HCT116 (cell line): ENCODE results near the gene CAV1. TPM values are rescaled to one million over a fixed set of nuclear protein-coding genes. Genes with fewer than 3 reads are reported as not detected.

Experiments
- ATAC-seq: fragments of 200-7000 bp; cut with Tn5 transposase; 2 replicates; pipeline ENCODE4 v1.9.1; 2020; ENCODE audit warnings: mild to moderate bottlenecking, moderate library complexity
- BruUV-seq: library from RNA; stranded (reverse); fragments of 400-500 nt; replicated peaks from 2 replicates; lab custom pipeline; 2021; lab: Mats Ljungman, UMichigan
- CTCF ChIA-PET: fragments of 300-600 bp; sonication (Branson Sonifier 250); formaldehyde crosslinking; loops from one replicate; lab custom pipeline; 2021; ENCODE audit warnings: antibody characterized with exemption; lab: Charles Lee
- POLR2A ChIA-PET: fragments of 300-600, 350-600 bp; sonication (Branson Sonifier 250); formaldehyde crosslinking; loops from one replicate; lab custom pipeline; 2021; ENCODE audit warnings: antibody characterized with exemption; lab: Charles Lee
- RAD21 ChIA-PET, 2 experiments: fragments of 300-600 bp; sonication (Branson Sonifier 250); formaldehyde crosslinking; loops; one replicate each; lab custom pipeline; 2023; ENCODE audit warnings: low total read pairs in 2 of 2; ENCODE audit not compliant: uncharacterized antibody in 2 of 2, unreplicated experiment in 2 of 2, low non-redundant PET in 1 of 2; lab: Charles Lee
- DNase-seq: peaks from one replicate; pipeline ENCODE4 v3.0.0-alpha.2; 2010; ENCODE audit warnings: low read depth, low spot score
- H2AFZ ChIP-seq: fragments of 200-600 bp; shearing (Covaris generic), sonication (generic); 2 replicates; pipeline ENCODE4 v1.6.1; 2017; ENCODE audit warnings: low read depth, mixed run types, mixed read lengths, antibody characterized with exemption, low read length; ENCODE audit not compliant: poor library complexity, severe bottlenecking
- H3K27ac ChIP-seq: 2 replicates; pipeline ENCODE4 v1.5.1; 2012; ENCODE audit warnings: low read depth, low read length
- H3K27me3 ChIP-seq: fragments of 200-600 bp; sonication (generic); 2 replicates; pipeline ENCODE4 v1.6.1; 2016; ENCODE audit warnings: mixed run types, low read length, mixed read lengths; ENCODE audit not compliant: insufficient read depth
- H3K36me3 ChIP-seq, 2 experiments: fragments of 200-500 bp in 1 of 2; fragments of 200-600 bp in 1 of 2; sonication (Bioruptor generic) in 1 of 2; sonication (generic) in 1 of 2; 2 replicates each; pipeline versions ENCODE4 v1.5.1 to v1.6.1; 2014 to 2016; ENCODE audit warnings: low read length in 2 of 2, inconsistent platforms in 1 of 2, mixed read lengths in 1 of 2, mixed run types in 1 of 2; ENCODE audit not compliant: insufficient read depth in 2 of 2, control insufficient read depth in 1 of 2
- H3K4me1 ChIP-seq, 2 experiments: fragments of 200-600 bp in 1 of 2; sonication (generic) in 1 of 2; 2 replicates each; pipeline versions ENCODE4 v1.5.1 to v1.6.1; 2012 to 2017; ENCODE audit warnings: low read length in 2 of 2, inconsistent platforms in 1 of 2, mild to moderate bottlenecking in 1 of 2, mixed read lengths in 1 of 2, mixed run types in 1 of 2, moderate library complexity in 1 of 2; ENCODE audit not compliant: insufficient read depth in 2 of 2, control insufficient read depth in 1 of 2
- H3K4me2 ChIP-seq: fragments of 200-600 bp; sonication (generic); 2 replicates; pipeline ENCODE4 v1.6.1; 2017; ENCODE audit warnings: mixed run types, low read length, mixed read lengths
- H3K4me3 ChIP-seq, 2 experiments: fragments of 200-600 bp in 1 of 2; sonication (generic) in 1 of 2; replicated peaks in 1 of 2; 2 replicates each; pipeline ENCODE4 v1.5.1; 2011 to 2016; ENCODE audit warnings: low read length in 2 of 2, control low read depth in 1 of 2, low read depth in 1 of 2, mild to moderate bottlenecking in 1 of 2, mixed read lengths in 1 of 2, mixed run types in 1 of 2
- H3K79me2 ChIP-seq: fragments of 200-600 bp; sonication (generic); 2 replicates; pipeline ENCODE4 v1.6.1; 2017; ENCODE audit warnings: mild to moderate bottlenecking, mixed run types, low read length, moderate library complexity, mixed read lengths; ENCODE audit not compliant: insufficient read depth
- H3K9ac ChIP-seq: fragments of 200-600 bp; sonication (generic); 2 replicates; pipeline ENCODE4 v1.6.1; 2016; ENCODE audit warnings: low read length, mixed read lengths
- H3K9me2 ChIP-seq: fragments of 200-600 bp; sonication (generic), shearing (Covaris generic); 2 replicates; pipeline ENCODE4 v1.6.1; 2017; ENCODE audit warnings: mixed run types, mild to moderate bottlenecking, moderate library complexity; ENCODE audit not compliant: insufficient read depth
- H3K9me3 ChIP-seq, 2 experiments: fragments of 200-500 bp in 1 of 2; fragments of 200-600 bp in 1 of 2; sonication (Bioruptor generic) in 1 of 2; sonication (generic) in 1 of 2; 2 replicates each; pipeline ENCODE4 v1.6.1; 2014 to 2017; ENCODE audit warnings: low read length in 2 of 2, mixed read lengths in 2 of 2, inconsistent platforms in 1 of 2, low read depth in 1 of 2, mild to moderate bottlenecking in 1 of 2, mixed run types in 1 of 2, moderate library complexity in 1 of 2; ENCODE audit not compliant: control insufficient read depth in 1 of 2, insufficient read depth in 1 of 2
- H4K20me1 ChIP-seq: fragments of 200-600 bp; sonication (generic), shearing (Covaris generic); 2 replicates; pipeline ENCODE4 v1.6.1; 2017; ENCODE audit warnings: mixed run types, mild to moderate bottlenecking, moderate library complexity; ENCODE audit not compliant: insufficient read depth
- CBX3 ChIP-seq: IDR thresholded peaks from 2 replicates; pipeline ENCODE4 v1.6.1; 2012; ENCODE audit warnings: low read depth
- CEBPB ChIP-seq: IDR thresholded peaks from 2 replicates; pipeline ENCODE4 v1.6.1; 2012; ENCODE audit warnings: low read depth
- CTCF ChIP-seq, 3 experiments: fragments of 200-600 bp in 1 of 3; sonication (generic) in 1 of 3; IDR thresholded peaks in 2 of 3; conservative IDR thresholded peaks in 1 of 3; 2 replicates each; pipeline ENCODE4 v1.5.1; 2012 to 2017; ENCODE audit warnings: low read depth in 2 of 3, low read length in 2 of 3, antibody characterized with exemption in 1 of 3, borderline replicate concordance in 1 of 3, control low read depth in 1 of 3, mild to moderate bottlenecking in 1 of 3, mixed read lengths in 1 of 3, mixed run types in 1 of 3, moderate library complexity in 1 of 3; ENCODE audit not compliant: insufficient read depth in 1 of 3
- ELF1 ChIP-seq: IDR thresholded peaks from 2 replicates; pipeline ENCODE4 v1.6.1; 2012; ENCODE audit warnings: low read depth, borderline replicate concordance
- JUND ChIP-seq: IDR thresholded peaks from 2 replicates; pipeline ENCODE4 v1.6.1; 2012
- MAX ChIP-seq: IDR thresholded peaks from 2 replicates; pipeline ENCODE4 v1.6.1; 2012
- REST ChIP-seq: IDR thresholded peaks from 2 replicates; pipeline ENCODE4 v1.6.1; 2012; ENCODE audit warnings: low read depth
- SP1 ChIP-seq: IDR thresholded peaks from 2 replicates; pipeline ENCODE4 v1.6.1; 2012; ENCODE audit warnings: low read depth
- ZFX ChIP-seq: fragments of 450-650 bp; IDR thresholded peaks from 2 replicates; pipeline ENCODE4 v1.6.1; 2017
- intact Hi-C: fragments of 100-400 bp; cut with micrococcal nuclease; formaldehyde crosslinking; loops from 2 replicates; pipeline ENCODE4 v1.10.0; 2022
- total RNA-seq: library from RNA; stranded (reverse); gene quantifications from one replicate; pipeline ENCODE4 v1.2.1, GENCODE V29; 2021; ENCODE audit not compliant: unreplicated experiment

CAV1 gene
- total RNA-seq, 1 experiment from 2014 or later: 298 TPM

GRCh38 chr7:116601426-116601825, 76.6 kb downstream of the CAV1 start:
- CTCF ChIA-PET: interaction anchor here (2.2 kb wide), 1 partner anchor 10 kb away, joined by 5 read pairs; no protein-coding TSS in a partner anchor
- no TSS peak for BruUV-seq
- RAD21 ChIA-PET: no interaction called here

GRCh38 chr7:116607299-116607698, 82.5 kb downstream of the CAV1 start:
- no peak for DNase-seq
- Histone ChIP-seq H4K20me1 (no peaks in the 10 kb centered on the region), H3K27me3 (no peaks in the 10 kb centered on the region), H3K4me3 (no peak overlapping the region), H3K4me1 (no peaks in the 10 kb centered on the region), H3K9me3 (no peaks in the 10 kb centered on the region), H3K36me3 (no peaks in the 10 kb centered on the region), H3K27ac (no peak overlapping the region), H3K4me2 (no peak overlapping the region), H3K9me2 (no peaks in the 10 kb centered on the region), H3K79me2 (no peaks in the 10 kb centered on the region), H2AFZ (no peak overlapping the region), H3K9ac (no peak overlapping the region)
- no TSS peak for BruUV-seq
- TF ChIP-seq CTCF (IDR thresholded peaks at IDR 0.05 in 2 of 3, conservative IDR thresholded peaks at IDR 0.05 in 1 of 3; ENCODE audit: borderline replicate concordance in 1 of 3, insufficient read depth in 1 of 3, low read depth in 2 of 3, low read length in 2 of 3) (no peak), ZFX (no peak), MAX (no peak), JUND (no peak), REST (no peak), CBX3 (no peak)
- POLR2A ChIA-PET: interaction anchor here (0.8 kb wide), 1 partner anchor 24 kb away, joined by 3 read pairs; no protein-coding TSS in a partner anchor
- RAD21 ChIA-PET: no interaction called here
- CTCF ChIA-PET: interaction anchor here (0.6 to 1.9 kb wide), 2 partner anchors 16 to 322 kb away, joined by 3 to 9 read pairs; no protein-coding TSS in a partner anchor
- no peak for ATAC-seq
- intact Hi-C loops: no loop called here

More at GRCh38 chr7:116601426-116601825, 76.6 kb downstream of the CAV1 start:
- no peaks in the 10 kb centered on the region for H3K27me3 ChIP-seq
- ATAC-seq (no peak), DNase-seq (no peak)
- H3K36me3 ChIP-seq: no peaks in the 10 kb centered on the region
- no peak overlapping the region for H3K27ac ChIP-seq
- no peaks in the 10 kb centered on the region for H3K9me2 ChIP-seq
- no peaks in the 10 kb centered on the region for H3K9me3 ChIP-seq
- POLR2A ChIA-PET: no interaction called here
- H3K4me3 ChIP-seq: no peak overlapping the region
- intact Hi-C loops: loop anchor here (5.0 kb wide), 1 partner anchor 56 kb away; no protein-coding TSS in a partner anchor
- no peaks in the 10 kb centered on the region for H4K20me1 ChIP-seq
- H3K9ac ChIP-seq: no peak overlapping the region
- H3K4me1 ChIP-seq: no peaks in the 10 kb centered on the region
- H3K4me2 ChIP-seq: no peak overlapping the region
- H2AFZ ChIP-seq: no peak overlapping the region
- TF ChIP-seq SP1 (no peak), ELF1 (no peak), MAX (no peak), CEBPB (no peak)
- H3K79me2 ChIP-seq: no peaks in the 10 kb centered on the region
